ENCODE results near the gene LHX8. TPM values are rescaled to one million over a fixed set of nuclear protein-coding genes. Genes with fewer than 3 reads are reported as not detected.

The LHX8 gene
- total and polyA plus RNA-seq, 2 of the 13 experiments (the other 11 are each of a cell fraction or from before 2014, with no cell fraction given) = not detected

DNA sequence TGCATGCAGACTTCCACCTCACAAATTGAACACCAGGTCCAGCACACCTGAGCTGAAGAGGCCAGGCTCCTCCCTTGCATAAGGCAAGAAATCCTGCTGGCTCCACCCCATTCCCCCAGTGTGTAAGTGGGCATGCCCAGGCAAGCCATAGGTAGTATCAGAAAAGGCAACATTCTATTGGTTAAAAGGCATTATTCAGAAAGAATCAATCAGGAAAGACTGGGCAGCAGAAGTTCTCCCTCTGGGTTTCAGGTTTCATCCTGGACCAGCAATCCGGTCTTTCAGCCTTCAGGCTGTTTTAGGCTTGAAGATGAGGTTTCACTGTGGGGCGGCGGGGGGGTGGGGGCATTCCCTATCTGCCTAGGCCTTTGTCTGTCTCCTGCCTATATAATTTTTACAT lies 42.0 kb upstream of the LHX8 start:
- ChIA-PET POLR2A (no interaction called here), CTCF (ENCODE audit: low intra/inter-chr PET ratio, low total read pairs) (no interaction called here)
- no peak for DNase-seq (ENCODE audit: low spot score)
- peak; percentile 33; the same call in 1 of the 3 replicates for ATAC-seq
- in situ Hi-C loops (cut with HindIII; ENCODE audit: extremely low pct_ligation_motif_present, low pct_unique_long_range_greater_than_20kb) (no loop called here), intact Hi-C loops (cut with micrococcal nuclease; ENCODE audit: unreplicated experiment) (no loop called here)
- Histone ChIP-seq H3K4me3 (replicated peaks in 1 of 3; ENCODE audit: insufficient read depth in 1 of 3, low read depth in 2 of 3, low read length in 3 of 3) (no peak overlapping the region), H2AFZ (ENCODE audit: low read length) (no peak overlapping the region), H3K27ac (ENCODE audit: extremely low read length, insufficient read depth, low read length) (no peak overlapping the region), H4K20me1 (ENCODE audit: insufficient read depth, low read length) (no peaks in the 10 kb centered on the region), H3K4me1 (ENCODE audit: insufficient read depth, low read length) (no peaks in the 10 kb centered on the region), H3K9ac (ENCODE audit: insufficient read depth, low read depth, low read length) (no peak overlapping the region), H3K27me3 (ENCODE audit: control insufficient read depth in 1 of 2, insufficient read depth in 2 of 2, low read length in 2 of 2) (no peaks in the 10 kb centered on the region; a peak in 1 of 5 replicates), H3K79me2 (ENCODE audit: insufficient read depth, low read length) (no peaks in the 10 kb centered on the region), H3K9me3 (ENCODE audit: low read length) (no peaks in the 10 kb centered on the region), H3K36me3 (replicated peaks in 1 of 2; ENCODE audit: control insufficient read depth in 1 of 2, insufficient read depth in 2 of 2, low read length in 2 of 2) (no peaks in the 10 kb centered on the region), H3K4me2 (ENCODE audit: low read depth, low read length) (peak overlapping the region; percentile 33; the same call in 1 of the 2 replicates)
- FAIRE-seq = no peak
- 3% methylated on average over 3 of the region's 3 CpGs for WGBS (ENCODE audit: low lambda C conversion rate)
- no TSS peak for BruUV-seq (replicated peaks)
- TF ChIP-seq ZIK1 (CRISPR knock-in tag; IDR thresholded peaks at IDR 0.05; ENCODE audit: borderline replicate concordance, low read depth) (no peak), ZNF570 (CRISPR knock-in tag; IDR thresholded peaks at IDR 0.05; ENCODE audit: borderline replicate concordance) (no peak), ISL2 (CRISPR knock-in tag; IDR thresholded peaks at IDR 0.05) (no peak), FOXC1 (CRISPR knock-in tag; IDR thresholded peaks at IDR 0.05; ENCODE audit: borderline replicate concordance) (no peak), ESRRA (CRISPR knock-in tag; IDR thresholded peaks at IDR 0.05; ENCODE audit: low read depth) (no peak), GABPA (IDR thresholded peaks at IDR 0.05; ENCODE audit: low read depth, low read length) (no peak), GABPA (CRISPR knock-in tag; IDR thresholded peaks at IDR 0.05; ENCODE audit: low read depth) (no peak), ZNF33B (CRISPR knock-in tag; IDR thresholded peaks at IDR 0.05) (no peak)
- TF ChIP-seq, protein P1, sequence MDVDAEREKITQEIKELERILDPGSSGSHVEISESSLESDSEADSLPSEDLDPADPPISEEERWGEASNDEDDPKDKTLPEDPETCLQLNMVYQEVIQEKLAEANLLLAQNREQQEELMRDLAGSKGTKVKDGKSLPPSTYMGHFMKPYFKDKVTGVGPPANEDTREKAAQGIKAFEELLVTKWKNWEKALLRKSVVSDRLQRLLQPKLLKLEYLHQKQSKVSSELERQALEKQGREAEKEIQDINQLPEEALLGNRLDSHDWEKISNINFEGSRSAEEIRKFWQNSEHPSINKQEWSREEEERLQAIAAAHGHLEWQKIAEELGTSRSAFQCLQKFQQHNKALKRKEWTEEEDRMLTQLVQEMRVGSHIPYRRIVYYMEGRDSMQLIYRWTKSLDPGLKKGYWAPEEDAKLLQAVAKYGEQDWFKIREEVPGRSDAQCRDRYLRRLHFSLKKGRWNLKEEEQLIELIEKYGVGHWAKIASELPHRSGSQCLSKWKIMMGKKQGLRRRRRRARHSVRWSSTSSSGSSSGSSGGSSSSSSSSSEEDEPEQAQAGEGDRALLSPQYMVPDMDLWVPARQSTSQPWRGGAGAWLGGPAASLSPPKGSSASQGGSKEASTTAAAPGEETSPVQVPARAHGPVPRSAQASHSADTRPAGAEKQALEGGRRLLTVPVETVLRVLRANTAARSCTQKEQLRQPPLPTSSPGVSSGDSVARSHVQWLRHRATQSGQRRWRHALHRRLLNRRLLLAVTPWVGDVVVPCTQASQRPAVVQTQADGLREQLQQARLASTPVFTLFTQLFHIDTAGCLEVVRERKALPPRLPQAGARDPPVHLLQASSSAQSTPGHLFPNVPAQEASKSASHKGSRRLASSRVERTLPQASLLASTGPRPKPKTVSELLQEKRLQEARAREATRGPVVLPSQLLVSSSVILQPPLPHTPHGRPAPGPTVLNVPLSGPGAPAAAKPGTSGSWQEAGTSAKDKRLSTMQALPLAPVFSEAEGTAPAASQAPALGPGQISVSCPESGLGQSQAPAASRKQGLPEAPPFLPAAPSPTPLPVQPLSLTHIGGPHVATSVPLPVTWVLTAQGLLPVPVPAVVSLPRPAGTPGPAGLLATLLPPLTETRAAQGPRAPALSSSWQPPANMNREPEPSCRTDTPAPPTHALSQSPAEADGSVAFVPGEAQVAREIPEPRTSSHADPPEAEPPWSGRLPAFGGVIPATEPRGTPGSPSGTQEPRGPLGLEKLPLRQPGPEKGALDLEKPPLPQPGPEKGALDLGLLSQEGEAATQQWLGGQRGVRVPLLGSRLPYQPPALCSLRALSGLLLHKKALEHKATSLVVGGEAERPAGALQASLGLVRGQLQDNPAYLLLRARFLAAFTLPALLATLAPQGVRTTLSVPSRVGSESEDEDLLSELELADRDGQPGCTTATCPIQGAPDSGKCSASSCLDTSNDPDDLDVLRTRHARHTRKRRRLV (CRISPR knock-in tag; IDR thresholded peaks at IDR 0.05) = no peak
- TF ChIP-seq, protein P2, sequence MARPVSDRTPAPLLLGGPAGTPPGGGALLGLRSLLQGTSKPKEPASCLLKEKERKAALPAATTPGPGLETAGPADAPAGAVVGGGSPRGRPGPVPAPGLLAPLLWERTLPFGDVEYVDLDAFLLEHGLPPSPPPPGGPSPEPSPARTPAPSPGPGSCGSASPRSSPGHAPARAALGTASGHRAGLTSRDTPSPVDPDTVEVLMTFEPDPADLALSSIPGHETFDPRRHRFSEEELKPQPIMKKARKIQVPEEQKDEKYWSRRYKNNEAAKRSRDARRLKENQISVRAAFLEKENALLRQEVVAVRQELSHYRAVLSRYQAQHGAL (CRISPR knock-in tag; IDR thresholded peaks at IDR 0.05; ENCODE audit: not compliant biosample characterization) = no peak
- TF ChIP-seq, protein P3, sequence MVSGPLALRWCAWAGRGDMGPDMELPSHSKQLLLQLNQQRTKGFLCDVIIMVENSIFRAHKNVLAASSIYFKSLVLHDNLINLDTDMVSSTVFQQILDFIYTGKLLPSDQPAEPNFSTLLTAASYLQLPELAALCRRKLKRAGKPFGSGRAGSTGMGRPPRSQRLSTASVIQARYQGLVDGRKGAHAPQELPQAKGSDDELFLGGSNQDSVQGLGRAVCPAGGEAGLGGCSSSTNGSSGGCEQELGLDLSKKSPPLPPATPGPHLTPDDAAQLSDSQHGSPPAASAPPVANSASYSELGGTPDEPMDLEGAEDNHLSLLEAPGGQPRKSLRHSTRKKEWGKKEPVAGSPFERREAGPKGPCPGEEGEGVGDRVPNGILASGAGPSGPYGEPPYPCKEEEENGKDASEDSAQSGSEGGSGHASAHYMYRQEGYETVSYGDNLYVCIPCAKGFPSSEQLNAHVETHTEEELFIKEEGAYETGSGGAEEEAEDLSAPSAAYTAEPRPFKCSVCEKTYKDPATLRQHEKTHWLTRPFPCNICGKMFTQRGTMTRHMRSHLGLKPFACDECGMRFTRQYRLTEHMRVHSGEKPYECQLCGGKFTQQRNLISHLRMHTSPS (CRISPR knock-in tag; IDR thresholded peaks at IDR 0.05; ENCODE audit: low read depth) = no peak
- TF ChIP-seq, protein P4, sequence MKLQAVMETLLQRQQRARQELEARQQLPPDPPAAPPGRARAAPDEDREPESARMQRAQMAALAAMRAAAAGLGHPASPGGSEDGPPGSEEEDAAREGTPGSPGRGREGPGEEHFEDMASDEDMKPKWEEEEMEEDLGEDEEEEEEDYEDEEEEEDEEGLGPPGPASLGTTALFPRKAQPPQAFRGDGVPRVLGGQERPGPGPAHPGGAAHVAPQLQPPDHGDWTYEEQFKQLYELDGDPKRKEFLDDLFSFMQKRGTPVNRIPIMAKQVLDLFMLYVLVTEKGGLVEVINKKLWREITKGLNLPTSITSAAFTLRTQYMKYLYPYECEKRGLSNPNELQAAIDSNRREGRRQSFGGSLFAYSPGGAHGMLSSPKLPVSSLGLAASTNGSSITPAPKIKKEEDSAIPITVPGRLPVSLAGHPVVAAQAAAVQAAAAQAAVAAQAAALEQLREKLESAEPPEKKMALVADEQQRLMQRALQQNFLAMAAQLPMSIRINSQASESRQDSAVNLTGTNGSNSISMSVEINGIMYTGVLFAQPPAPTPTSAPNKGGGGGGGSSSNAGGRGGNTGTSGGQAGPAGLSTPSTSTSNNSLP (IDR thresholded peaks at IDR 0.05; ENCODE audit: low read depth, low read length) = no peak
- TF ChIP-seq, protein P5, sequence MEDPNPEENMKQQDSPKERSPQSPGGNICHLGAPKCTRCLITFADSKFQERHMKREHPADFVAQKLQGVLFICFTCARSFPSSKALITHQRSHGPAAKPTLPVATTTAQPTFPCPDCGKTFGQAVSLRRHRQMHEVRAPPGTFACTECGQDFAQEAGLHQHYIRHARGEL (CRISPR knock-in tag; IDR thresholded peaks at IDR 0.05) = no peak

All from HepG2 (cell line).